ENCODE data around the gene PAF1. TPM values are rescaled to one million over a fixed set of nuclear protein-coding genes. Genes with fewer than 3 reads are reported as not detected.
A peak's percentile ranks its signal among the peaks of the same experiment; 100 is the strongest.

Gene PAF1
- total and polyA plus RNA-seq, 2 of the 13 experiments (the other 11 are each of a cell fraction or from before 2014, with no cell fraction given) = 30.2 to 31.1 TPM

GRCh38 chr19:39409208-39410016 is 18.5 kb upstream of the PAF1 start (continued):
- no peak for TF ChIP-seq ARID4A (CRISPR knock-in tag; IDR thresholded peaks at IDR 0.05; ENCODE audit: borderline replicate concordance)
- TF ChIP-seq ZNF574 (CRISPR knock-in tag; IDR thresholded peaks at IDR 0.05) = 0 out of 2 replicates have a peak, but pooled peaks have one; percentile 18
- no peak for TF ChIP-seq ZNF577 (CRISPR knock-in tag; IDR thresholded peaks at IDR 0.05; ENCODE audit: borderline replicate concordance, low read depth)
- TF ChIP-seq KAT7 (CRISPR knock-in tag; IDR thresholded peaks at IDR 0.05; ENCODE audit: borderline replicate concordance) = no peak; the same call in 1 of the 2 replicates
- TF ChIP-seq ZNF207 (IDR thresholded peaks at IDR 0.05; ENCODE audit: borderline replicate concordance) = no peak
- TF ChIP-seq CHD2 (IDR thresholded peaks at IDR 0.05; ENCODE audit: low read depth, low read length) = no peak
- TF ChIP-seq ZNF446 (CRISPR knock-in tag; IDR thresholded peaks at IDR 0.05) = no peak
- no peak for TF ChIP-seq SMYD3 (CRISPR knock-in tag; IDR thresholded peaks at IDR 0.05)
- TF ChIP-seq ZFP1 (CRISPR knock-in tag; IDR thresholded peaks at IDR 0.05) = no peak
- no peak for TF ChIP-seq ZNF569 (CRISPR knock-in tag; IDR thresholded peaks at IDR 0.05; ENCODE audit: borderline replicate concordance)
- TF ChIP-seq ZNF572 (CRISPR knock-in tag; IDR thresholded peaks at IDR 0.05) = 0 out of 2 replicates have a peak, but pooled peaks have one; percentile 48
- no peak for TF ChIP-seq MNT (IDR thresholded peaks at IDR 0.05)
- no peak for TF ChIP-seq KDM4B (CRISPR knock-in tag; IDR thresholded peaks at IDR 0.05)
- 0 out of 2 replicates have a peak, but pooled peaks have one; percentile 21 for TF ChIP-seq PHF20 (CRISPR knock-in tag; IDR thresholded peaks at IDR 0.05)
- no peak for TF ChIP-seq NAIF1 (CRISPR knock-in tag; IDR thresholded peaks at IDR 0.05; ENCODE audit: borderline replicate concordance)
- no peak for TF ChIP-seq DNMT3B (CRISPR knock-in tag; conservative IDR thresholded peaks at IDR 0.05)
- TF ChIP-seq MAFG (CRISPR knock-in tag; IDR thresholded peaks at IDR 0.05) = no peak
- no peak for TF ChIP-seq FOSL1 (CRISPR knock-in tag; IDR thresholded peaks at IDR 0.05; ENCODE audit: borderline replicate concordance)
- TF ChIP-seq PAX8 (CRISPR knock-in tag; IDR thresholded peaks at IDR 0.05; ENCODE audit: borderline replicate concordance) = no peak
- TF ChIP-seq ESRRA (CRISPR knock-in tag; IDR thresholded peaks at IDR 0.05; ENCODE audit: low read depth) = no peak
- no peak for TF ChIP-seq ZNF773 (CRISPR knock-in tag; IDR thresholded peaks at IDR 0.05; ENCODE audit: borderline replicate concordance)

Data from HepG2 (cell line).